ENCODE measurements around the gene TEX2.

Gene TEX2

GRCh38 chr17:64147110-64148016, 115.7 kb downstream of the TEX2 start:
- in situ Hi-C loops (cut with MboI; ENCODE audit: low sequenced_read_pairs), result loop anchor here (10.0 kb wide), 1 partner anchor 127 kb away; no protein-coding TSS in a partner anchor

DNA sequence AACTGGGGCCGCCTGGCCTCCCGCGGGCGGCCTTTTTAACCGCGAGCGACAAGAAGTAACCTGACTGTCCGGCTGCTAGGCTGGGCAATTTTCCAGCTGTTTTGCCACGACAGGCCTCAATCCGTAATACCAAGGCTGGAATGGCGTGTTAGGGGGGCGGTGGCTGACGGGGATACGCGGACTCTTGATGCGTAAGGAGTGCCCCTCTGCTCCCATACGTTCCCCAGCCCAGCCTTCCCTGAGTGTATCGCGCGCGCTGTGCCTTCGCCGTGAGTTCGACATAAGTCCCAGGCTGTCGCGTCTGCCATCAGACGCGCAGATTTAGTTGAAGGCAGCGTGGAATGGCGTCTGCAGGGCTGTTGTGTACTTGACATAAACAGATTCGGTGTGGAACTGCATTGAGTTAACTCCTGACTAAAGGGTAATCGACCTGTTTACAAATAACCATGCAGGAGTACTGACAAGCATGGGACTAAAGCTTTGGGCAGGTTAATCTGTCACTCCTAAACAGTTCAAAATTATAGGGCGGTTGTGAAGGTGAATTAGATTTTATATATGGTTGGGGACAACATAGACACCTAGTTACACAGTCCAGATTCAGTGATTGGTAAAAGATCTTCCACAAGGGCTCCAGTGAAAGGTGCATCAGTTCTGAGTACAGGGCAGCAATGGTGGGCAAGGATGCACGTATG, 116.5 kb downstream of the TEX2 start:
- in situ Hi-C loops (cut with MboI; ENCODE audit: low sequenced_read_pairs), result loop anchor here (10.0 kb wide), 1 partner anchor 128 kb away; no protein-coding TSS in a partner anchor

- in situ Hi-C loops (cut with MboI; ENCODE audit: low sequenced_read_pairs), result loop anchor here (10.0 kb wide), 1 partner anchor 129 kb away; no protein-coding TSS in a partner anchor
Observed at GRCh38 chr17:64145751-64146417, 117.2 kb downstream of the TEX2 start.

DNA sequence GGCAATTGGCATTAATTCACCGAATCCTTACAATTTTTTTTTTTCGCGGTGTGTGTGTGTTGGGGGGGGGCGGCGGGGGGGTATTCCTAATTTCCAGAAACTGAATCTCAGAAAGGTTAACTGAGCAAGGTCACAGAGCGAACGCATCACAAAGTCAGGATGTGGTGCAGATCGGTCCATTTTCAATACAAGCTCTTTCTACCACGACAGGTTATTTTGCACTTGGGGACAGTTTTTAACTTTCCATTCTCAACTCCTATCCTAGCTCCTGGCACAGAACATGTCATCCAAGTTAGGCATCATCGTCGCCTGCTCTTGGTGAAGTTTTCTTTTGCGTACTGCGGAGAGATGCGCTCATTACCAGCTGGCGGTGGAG, 117.7 kb downstream of the TEX2 start:
- in situ Hi-C loops (cut with MboI; ENCODE audit: low sequenced_read_pairs), result loop anchor here (10.0 kb wide), 1 partner anchor 129 kb away; no protein-coding TSS in a partner anchor

DNA sequence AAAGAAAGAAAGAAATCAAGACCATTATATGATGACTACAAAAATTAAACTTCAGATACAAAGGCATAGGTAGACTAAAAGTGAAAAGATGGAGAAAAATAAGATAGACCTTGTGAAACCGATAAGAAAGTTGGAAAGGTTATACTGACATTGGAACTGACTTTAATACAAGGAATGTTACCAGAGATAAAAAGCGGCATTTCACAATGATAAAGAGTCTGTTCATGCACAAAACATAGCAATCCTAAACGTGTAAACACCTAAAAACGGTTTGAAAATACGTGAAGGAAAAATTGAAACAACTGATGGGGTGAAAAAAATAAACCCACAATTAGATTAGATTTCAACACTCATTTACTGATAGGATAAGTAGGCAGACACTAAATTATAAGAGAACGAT, 123.5 kb downstream of the TEX2 start:
- in situ Hi-C loops (cut with MboI; ENCODE audit: low sequenced_read_pairs), result loop anchor here (10.0 kb wide), 1 partner anchor 215 kb away; no protein-coding TSS in a partner anchor

- in situ Hi-C loops (cut with MboI; ENCODE audit: low sequenced_read_pairs), result loop anchor here (10.0 kb wide), 1 partner anchor 214 kb away; no protein-coding TSS in a partner anchor
Observed at GRCh38 chr17:64138441-64138840, 124.6 kb downstream of the TEX2 start.

DNA sequence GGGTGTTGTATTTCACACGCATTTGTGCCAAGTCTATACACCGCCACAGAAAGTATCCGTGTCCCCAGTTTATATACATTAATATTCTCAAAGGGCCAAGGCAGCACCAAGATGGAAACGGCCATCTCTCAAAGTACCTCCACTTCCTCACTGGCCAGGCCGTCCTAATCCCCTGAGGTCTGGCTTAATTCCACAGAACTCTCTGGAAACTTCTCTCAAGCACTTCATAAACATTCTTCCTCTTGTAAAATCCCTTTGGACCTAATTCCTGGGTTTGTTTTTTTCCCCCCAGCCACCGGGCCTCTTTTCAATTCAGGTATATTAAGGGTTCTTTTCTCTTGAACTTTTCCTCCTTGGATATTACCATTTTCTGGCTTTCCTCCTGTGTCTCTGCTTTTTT, 128.1 kb downstream of the TEX2 start:
- in situ Hi-C loops (cut with MboI; ENCODE audit: low sequenced_read_pairs), result loop anchor here (10.0 kb wide), 1 partner anchor 210 kb away; no protein-coding TSS in a partner anchor

- in situ Hi-C loops (cut with MboI; ENCODE audit: low sequenced_read_pairs), result loop anchor here (10.0 kb wide), 1 partner anchor 210 kb away; no protein-coding TSS in a partner anchor
Observed at GRCh38 chr17:64134216-64134970, 128.7 kb downstream of the TEX2 start.

- in situ Hi-C loops (cut with MboI; ENCODE audit: low sequenced_read_pairs), result loop anchor here (10.0 kb wide), 1 partner anchor 209 kb away; no protein-coding TSS in a partner anchor
Observed at GRCh38 chr17:64133546-64134215, 129.4 kb downstream of the TEX2 start.

DNA sequence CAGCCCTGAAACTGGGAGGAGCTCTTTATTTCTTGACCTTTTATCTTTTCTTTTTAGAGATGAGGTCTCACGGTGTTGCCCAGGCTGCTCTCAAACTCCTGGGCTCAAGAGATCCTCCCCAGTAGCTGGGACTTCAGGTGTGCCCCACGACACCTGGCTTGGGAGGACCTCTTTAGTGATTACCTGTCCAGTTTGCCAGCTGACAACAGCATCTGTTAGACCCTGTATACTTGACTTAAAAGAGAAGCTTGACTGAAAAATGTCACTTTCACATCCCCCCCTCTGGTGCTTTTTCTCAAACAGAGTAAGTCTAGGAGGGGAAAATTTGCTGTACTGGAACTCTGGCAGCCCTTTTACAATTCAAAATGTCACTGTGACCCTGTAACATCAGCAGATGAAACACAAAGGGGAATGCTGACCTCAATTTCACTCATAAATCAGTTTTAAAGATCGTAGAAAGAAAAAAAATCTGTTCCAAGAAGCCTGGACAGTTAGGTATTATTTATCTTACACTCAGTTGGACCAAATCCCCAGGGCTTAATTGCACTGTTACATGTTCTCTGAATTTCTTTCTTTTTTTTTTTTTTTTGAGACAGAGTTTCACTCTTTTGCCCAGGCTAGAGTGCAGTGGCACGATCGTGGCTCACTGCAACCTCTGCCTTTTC, 131.3 kb downstream of the TEX2 start:
- in situ Hi-C loops (cut with MboI; ENCODE audit: low sequenced_read_pairs), result loop anchor here (10.0 kb wide), 1 partner anchor 207 kb away; no protein-coding TSS in a partner anchor

GRCh38 chr17:64130559-64131001, 132.5 kb downstream of the TEX2 start:
- in situ Hi-C loops (cut with MboI; ENCODE audit: low sequenced_read_pairs), result loop anchor here (10.0 kb wide), 1 partner anchor 206 kb away; no protein-coding TSS in a partner anchor

DNA sequence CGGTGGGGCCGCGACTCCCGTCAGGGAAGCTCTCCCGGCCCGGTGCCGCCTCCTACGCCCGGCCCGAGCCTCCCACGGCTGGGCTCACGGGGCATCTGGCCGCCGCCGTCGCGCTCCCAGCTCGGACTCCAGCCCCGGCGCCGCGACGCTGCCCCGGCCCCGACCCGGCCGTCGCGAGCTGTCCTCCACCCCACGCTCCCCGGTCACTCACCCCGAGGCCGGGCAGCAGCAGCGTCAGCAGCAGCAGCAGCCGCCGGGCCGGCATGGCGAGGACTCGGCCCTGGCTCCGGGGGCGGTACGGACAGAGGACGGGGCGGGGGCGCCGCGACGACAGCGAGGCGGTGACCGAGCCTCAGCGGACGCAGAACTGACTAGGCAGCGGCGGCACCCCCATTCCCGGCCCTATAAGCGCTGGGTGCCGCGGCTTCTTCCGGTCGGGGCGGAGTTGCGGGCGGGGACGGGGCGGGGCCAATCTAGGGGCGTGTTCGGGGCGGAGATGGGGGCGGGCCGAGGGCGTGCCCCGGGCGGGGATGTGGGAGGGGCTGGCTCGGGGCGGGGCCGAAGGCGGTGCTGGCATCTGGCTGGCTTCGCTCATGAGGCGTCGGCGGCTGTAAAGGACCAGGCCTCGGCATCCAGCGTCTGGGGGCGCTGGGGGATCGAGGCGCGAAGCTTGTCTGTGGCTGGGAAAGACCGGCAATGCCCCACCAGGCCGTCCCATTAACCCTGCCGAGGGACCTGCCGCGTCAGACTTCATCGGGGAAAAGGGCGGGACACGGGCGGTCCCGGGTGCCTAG, 133.1 kb downstream of the TEX2 start, which contains the start of gene ERN1:
ERN1 (minus strand) TSS at position 380 of the 794 bp plus-strand sequence; CDS start at position 265, 115 bp downstream.
- in situ Hi-C loops (cut with MboI; ENCODE audit: low sequenced_read_pairs), result loop anchor here (10.0 kb wide), 1 partner anchor 205 kb away; no protein-coding TSS in a partner anchor

DNA sequence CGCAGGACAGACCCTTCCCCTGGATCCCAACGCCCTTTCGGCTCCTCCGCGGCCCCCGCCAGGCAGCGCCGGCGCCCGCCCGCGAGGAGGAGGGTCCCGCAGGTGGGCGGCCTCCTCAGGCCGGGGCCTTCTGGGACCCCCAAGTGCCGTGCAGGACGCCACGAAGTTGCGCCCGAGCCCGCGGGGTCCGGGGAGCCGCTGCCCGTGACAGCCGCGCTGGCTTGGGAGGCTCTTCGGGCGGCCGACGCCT, 133.6 kb downstream of the TEX2 start:
- in situ Hi-C loops (cut with MboI; ENCODE audit: low sequenced_read_pairs), result no loop called here

DNA sequence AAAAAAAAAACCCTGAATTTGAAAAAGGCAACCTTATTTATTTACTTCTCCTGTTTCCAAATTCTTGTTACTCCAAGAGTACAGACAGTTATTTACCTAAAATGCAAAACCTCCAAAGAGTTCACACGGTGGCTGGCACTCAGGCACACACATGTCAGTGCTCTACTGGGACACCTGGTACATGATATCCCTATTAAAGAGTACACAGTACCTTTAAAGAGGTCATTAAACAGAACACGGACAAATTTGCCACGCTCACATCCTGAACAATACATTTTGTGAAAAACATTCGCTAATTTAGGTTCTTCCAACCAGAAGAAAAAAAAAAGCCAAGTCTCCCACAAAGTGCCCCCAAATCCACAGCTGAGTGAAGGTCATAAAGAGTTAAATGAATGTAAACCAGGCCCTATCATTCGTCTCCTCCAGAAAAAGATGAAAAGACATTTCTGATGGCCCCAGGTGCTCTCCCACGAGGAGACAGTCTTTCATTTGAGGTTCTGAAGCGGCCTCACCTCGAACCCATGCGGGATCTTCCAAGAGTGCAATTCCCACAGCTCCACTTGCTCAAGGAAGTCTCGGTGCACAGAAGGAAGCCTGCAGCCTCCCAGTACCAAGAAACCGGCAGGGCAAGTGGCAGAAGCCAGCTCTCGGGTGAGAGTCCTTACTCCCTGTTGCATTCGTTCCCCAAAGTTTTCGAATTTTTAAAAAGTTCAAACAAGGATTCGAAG, 134.1 kb downstream of the TEX2 start:
- in situ Hi-C loops (cut with MboI; ENCODE audit: low sequenced_read_pairs), result no loop called here

DNA sequence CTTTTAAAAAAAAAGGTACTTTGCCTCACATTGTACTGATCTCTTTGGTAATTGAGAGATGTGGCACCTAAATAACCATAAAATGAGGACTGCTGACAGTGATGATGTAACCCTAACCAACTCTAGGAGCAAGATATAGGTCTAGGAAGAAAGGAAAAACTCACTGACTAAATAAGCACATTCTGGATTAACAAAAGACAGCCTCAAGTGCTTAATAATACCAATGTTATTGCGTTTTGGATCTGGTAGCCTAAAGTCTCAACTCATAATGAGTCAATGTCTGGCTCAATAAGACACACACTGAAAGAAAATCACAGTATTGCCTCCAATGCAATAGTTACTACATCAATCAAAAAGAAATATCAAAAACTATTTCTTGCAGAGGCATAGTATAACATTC, 136.1 kb downstream of the TEX2 start:
- in situ Hi-C loops (cut with MboI; ENCODE audit: low sequenced_read_pairs), result no loop called here

DNA sequence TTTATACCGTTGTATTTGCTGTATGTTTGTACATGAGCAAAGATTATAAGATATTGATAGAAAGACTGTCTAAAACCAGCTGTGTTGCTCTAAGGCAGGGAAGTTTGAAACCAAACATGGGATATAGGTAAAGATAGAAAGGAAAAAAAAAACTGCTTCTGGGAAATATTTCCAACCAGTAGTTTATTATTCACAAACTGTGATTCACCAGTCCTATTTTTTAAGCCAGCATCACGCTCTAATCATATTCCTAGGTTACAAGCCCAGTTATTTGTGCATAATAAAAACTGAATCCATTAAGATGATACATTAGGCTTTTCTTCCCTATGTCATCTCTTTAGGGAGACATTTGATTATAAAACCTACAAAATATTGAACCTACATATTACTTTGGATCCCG, 137.1 kb downstream of the TEX2 start:
- in situ Hi-C loops (cut with MboI; ENCODE audit: low sequenced_read_pairs), result no loop called here

DNA sequence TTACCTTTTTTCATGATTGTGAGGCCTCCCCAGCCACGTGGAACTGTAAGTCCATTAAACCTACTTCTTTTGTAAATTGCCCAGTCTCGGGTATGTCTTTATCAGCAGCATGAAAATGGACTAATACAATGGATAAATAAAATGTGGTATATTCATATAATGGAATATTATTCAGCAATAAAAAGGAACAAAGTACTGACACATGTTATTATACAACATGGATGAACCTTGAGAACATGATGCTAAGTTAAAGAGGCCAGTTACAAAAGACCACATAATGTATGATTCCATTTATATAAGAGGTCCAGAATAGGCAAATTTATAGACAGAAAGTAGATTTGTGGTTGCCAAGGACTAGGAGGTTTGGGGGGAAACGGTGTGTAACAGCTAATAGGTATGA, 138.5 kb downstream of the TEX2 start:
- in situ Hi-C loops (cut with MboI; ENCODE audit: low sequenced_read_pairs), result no loop called here

DNA sequence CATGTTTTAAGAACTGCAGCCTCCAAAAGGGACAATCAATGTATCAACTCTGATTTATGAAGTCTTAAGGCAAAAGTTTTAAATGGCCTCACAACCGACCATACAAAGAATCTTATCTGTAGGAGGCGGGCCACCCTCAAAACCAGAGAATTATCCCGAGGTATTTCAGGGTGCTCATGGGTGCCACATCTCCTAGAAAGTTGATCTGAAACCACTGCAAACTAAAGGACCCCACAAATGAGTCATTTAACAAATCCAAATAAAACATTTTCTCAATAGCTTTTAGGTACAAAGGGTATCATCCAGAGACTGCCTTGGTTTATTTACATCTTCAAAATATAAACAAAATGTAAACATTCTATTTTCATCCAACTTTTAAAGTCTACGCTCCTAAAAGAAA, 139.9 kb downstream of the TEX2 start:
- in situ Hi-C loops (cut with MboI; ENCODE audit: low sequenced_read_pairs), result no loop called here

All from HL-60/S4 treated with retinoic acid at 250 ng/mL for 4 days and 3 days (cell line).